NCI-H1092 treated with DMSO at 0.1 percent for 48 hours (cell line): ENCODE measurements around the gene ZDHHC14.

ENCODE experiments used
- DNase-seq: peaks from one replicate; lab custom pipeline; 2025; lab: John Stamatoyannopoulos, UW

Gene ZDHHC14

GRCh38 chr6:157721830-157722229 lies 340.8 kb downstream of the ZDHHC14 start:
- DNase-seq, result no peak

- no peak for DNase-seq
Observed at GRCh38 chr6:157723376-157723775, 342.4 kb downstream of the ZDHHC14 start.

GRCh38 chr6:157724138-157724820 lies 343.3 kb downstream of the ZDHHC14 start:
- DNase-seq, result no peak

- no peak for DNase-seq
Observed at GRCh38 chr6:157724960-157725741, 344.2 kb downstream of the ZDHHC14 start.

- DNase-seq, result no peak
Observed at GRCh38 chr6:157725836-157726235, 344.8 kb downstream of the ZDHHC14 start.

- DNase-seq, result no peak
Observed at GRCh38 chr6:157726892-157727628, 346.1 kb downstream of the ZDHHC14 start.
